ENCODE measurements around the gene MAP2K2.
"Not testable (repeated sequence)": the region's sequence is repeated elsewhere in the genome, so short reads cannot be mapped to it uniquely, and the experiment has no call there.

Gene MAP2K2

GRCh38 chr19:4123615-4124568 is at the start of gene MAP2K2:
MAP2K2 (minus strand) TSS chr19:4124122; CDS start chr19:4123875, 247 bp downstream.
- peak; percentile 92 for DNase-seq (ENCODE audit: low read depth, low spot score)

- peak; percentile 29 for DNase-seq (ENCODE audit: low read depth, low spot score)
Measured at GRCh38 chr19:4172861-4173473, 49.0 kb upstream of the MAP2K2 start.

GRCh38 chr19:4171676-4172075 is 47.8 kb upstream of the MAP2K2 start:
- DNase-seq (ENCODE audit: low read depth, low spot score) = no peak

- no peak for DNase-seq (ENCODE audit: low read depth, low spot score)
Measured at GRCh38 chr19:4164262-4164661, 40.3 kb upstream of the MAP2K2 start.

- DNase-seq (ENCODE audit: low read depth, low spot score) = no peak
Measured at GRCh38 chr19:4161415-4162077, 37.6 kb upstream of the MAP2K2 start.

GRCh38 chr19:4157971-4158370 is 34.0 kb upstream of the MAP2K2 start:
- not testable (repeated sequence) for DNase-seq (ENCODE audit: low read depth, low spot score)

- no peak for DNase-seq (ENCODE audit: low read depth, low spot score)
Measured at GRCh38 chr19:4157164-4157563, 33.2 kb upstream of the MAP2K2 start.

- DNase-seq (ENCODE audit: low read depth, low spot score) = no peak
Measured at GRCh38 chr19:4154571-4155312, 30.8 kb upstream of the MAP2K2 start.

GRCh38 chr19:4152241-4152998 is 28.5 kb upstream of the MAP2K2 start:
- DNase-seq (ENCODE audit: low read depth, low spot score) = no peak

GRCh38 chr19:4151623-4152022 is 27.7 kb upstream of the MAP2K2 start:
- DNase-seq (ENCODE audit: low read depth, low spot score) = no peak

- no peak for DNase-seq (ENCODE audit: low read depth, low spot score)
Measured at GRCh38 chr19:4149518-4150288, 25.8 kb upstream of the MAP2K2 start.

GRCh38 chr19:4144666-4145249 is 20.8 kb upstream of the MAP2K2 start:
- no peak for DNase-seq (ENCODE audit: low read depth, low spot score)

GRCh38 chr19:4142916-4143315 is 19.0 kb upstream of the MAP2K2 start:
- DNase-seq (ENCODE audit: low read depth, low spot score) = not testable (repeated sequence)

GRCh38 chr19:4140237-4140711 is 16.4 kb upstream of the MAP2K2 start:
- no peak for DNase-seq (ENCODE audit: low read depth, low spot score)

- DNase-seq (ENCODE audit: low read depth, low spot score) = peak; percentile 82
Measured at GRCh38 chr19:4139614-4140236, 15.8 kb upstream of the MAP2K2 start.

GRCh38 chr19:4138445-4138844 is 14.5 kb upstream of the MAP2K2 start:
- no peak for DNase-seq (ENCODE audit: low read depth, low spot score)

- DNase-seq (ENCODE audit: low read depth, low spot score) = no peak
Measured at GRCh38 chr19:4136680-4137088, 12.8 kb upstream of the MAP2K2 start.

GRCh38 chr19:4135386-4135785 is 11.5 kb upstream of the MAP2K2 start:
- DNase-seq (ENCODE audit: low read depth, low spot score) = not testable (repeated sequence)

- DNase-seq (ENCODE audit: low read depth, low spot score) = no peak
Measured at GRCh38 chr19:4134351-4134750, 10.4 kb upstream of the MAP2K2 start.

Data from activated naive CD8-positive, alpha-beta T cell treated with anti-CD3 and anti-CD28 coated beads, Interleukin-2, amount 50 U/mL, for 16 hours (primary cell).